CD4-positive, alpha-beta T cell (primary cell): Measurements from ENCODE around the gene NEO1. TPM values are rescaled to one million over a fixed set of nuclear protein-coding genes. Genes with fewer than 3 reads are reported as not detected.

Experiments
- ATAC-seq: fragments of 200-7000 bp; cut with Tn5 transposase; one replicate; pipeline ENCODE4 v1.10.0; 2022; ENCODE audit warnings: mild to moderate bottlenecking; ENCODE audit not compliant: poor library complexity
- CTCF ChIA-PET: fragments of 350-600 bp; sonication (Branson Sonifier 250); formaldehyde crosslinking; loops from one replicate; lab custom pipeline; 2021; ENCODE audit warnings: antibody characterized with exemption, inconsistent platforms; lab: Charles Lee
- POLR2A ChIA-PET: fragments of 350-600 bp; sonication (Branson Sonifier 250); formaldehyde crosslinking; loops from one replicate; lab custom pipeline; 2021; ENCODE audit warnings: antibody characterized with exemption, inconsistent platforms; lab: Charles Lee
- DNase-seq, 14 experiments: peaks; one replicate each; pipeline ENCODE4 v3.0.0-alpha.2; 2013 to 2020; ENCODE audit warnings: mixed read lengths in 2 of 14
- H3K27ac ChIP-seq, 2 donors: one replicate each; pipeline versions ENCODE4 v1.5.1 to v1.7.0; 2013; ENCODE audit warnings: low read length in 2 of 2, low read depth in 1 of 2, mild to moderate bottlenecking in 1 of 2
- H3K27me3 ChIP-seq, 2 experiments: 1 replicate in 1 of 2; 2 replicates in 1 of 2; pipeline versions ENCODE4 v1.6.1 to v1.7.0; 2013; ENCODE audit warnings: low read length in 2 of 2, control low read depth in 1 of 2, mild to moderate bottlenecking in 1 of 2, moderate library complexity in 1 of 2; ENCODE audit not compliant: insufficient read depth in 2 of 2, control insufficient read depth in 1 of 2
- H3K36me3 ChIP-seq: one replicate; pipeline ENCODE4 v1.6.1; 2013; ENCODE audit warnings: low read length, control low read depth; ENCODE audit not compliant: insufficient read depth
- H3K4me1 ChIP-seq: one replicate; pipeline ENCODE4 v1.6.1; 2013; ENCODE audit warnings: low read length, control low read depth; ENCODE audit not compliant: insufficient read depth
- H3K4me3 ChIP-seq: one replicate; pipeline ENCODE4 v1.5.1; 2013; ENCODE audit warnings: mild to moderate bottlenecking, low read length, moderate library complexity
- H3K9me3 ChIP-seq, 2 experiments: 1 replicate in 1 of 2; 2 replicates in 1 of 2; pipeline versions ENCODE4 v1.6.1 to v1.7.0; 2013; ENCODE audit warnings: low read length in 2 of 2, mild to moderate bottlenecking in 2 of 2, control low read depth in 1 of 2, moderate library complexity in 1 of 2; ENCODE audit not compliant: control insufficient read depth in 1 of 2, insufficient read depth in 1 of 2
- H3K27ac Mint-ChIP-seq: one replicate; pipeline ENCODE4 v1.8.0; 2020; ENCODE audit warnings: mixed read lengths
- H3K27me3 Mint-ChIP-seq: one replicate; pipeline ENCODE4 v1.8.0; 2021; ENCODE audit warnings: mixed read lengths
- H3K36me3 Mint-ChIP-seq: one replicate; pipeline ENCODE4 v1.8.0; 2021; ENCODE audit warnings: low read depth, mixed read lengths
- H3K4me1 Mint-ChIP-seq: one replicate; pipeline ENCODE4 v1.8.0; 2021; ENCODE audit warnings: low read depth, mixed read lengths
- H3K4me3 Mint-ChIP-seq: one replicate; pipeline ENCODE4 v1.8.0; 2020; ENCODE audit warnings: mild to moderate bottlenecking, mixed read lengths
- H3K9me3 Mint-ChIP-seq: one replicate; pipeline ENCODE4 v1.8.0; 2020; ENCODE audit warnings: mixed read lengths
- CTCF ChIP-seq: fragments of 200-600 bp; IDR thresholded peaks from one replicate; pipeline ENCODE4 v1.8.0; 2022; ENCODE audit warnings: antibody characterized with exemption, mild to moderate bottlenecking
- intact Hi-C, 2 experiments: fragments of 100-400 bp; cut with DNase I in 1 of 2; cut with micrococcal nuclease in 1 of 2; formaldehyde crosslinking; loops; one replicate each; pipeline versions ENCODE4 v1.15.1 to v1.9.0; 2023 to 2025; cut with DNase I, micrococcal nuclease
- total RNA-seq, 174 experiments: library from RNA in 2 of 174; stranded (reverse) in 2 of 174; gene quantifications; one replicate each; pipeline ENCODE4 v1.2.3 and lab custom pipeline; 2021 to 2026

The NEO1 gene
- total RNA-seq, 2 experiments from 2014 or later, result 6.0 to 8.0 TPM

- Mint-ChIP-seq H3K4me1 (no peaks in the 10 kb centered on the region), H3K4me3 (no peak overlapping the region), H3K9me3 (no peaks in the 10 kb centered on the region), H3K27me3 (peaks cover 10% of the 10 kb centered on the region), H3K36me3 (no peaks in the 10 kb centered on the region), H3K27ac (no peak overlapping the region)
- Histone ChIP-seq H3K4me1 (no peaks in the 10 kb centered on the region), H3K27ac (no peak overlapping the region), H3K4me3 (no peak overlapping the region), H3K36me3 (no peaks in the 10 kb centered on the region), H3K9me3 (peaks cover 0 to 5% of the 10 kb centered on the region in 2 experiments), H3K27me3 (peaks cover 0 to 2% of the 10 kb centered on the region in 2 experiments)
- no peak for TF ChIP-seq CTCF
- ATAC-seq (no peak), DNase-seq (no peak)
- intact Hi-C loops, result no loop called here
- ChIA-PET POLR2A (no interaction called here), CTCF (no interaction called here)
Observed at GRCh38 chr15:73335471-73335870, 283.2 kb downstream of the NEO1 start.

- Histone ChIP-seq H3K9me3 (peaks cover 0 to 14% of the 10 kb centered on the region in 2 experiments), H3K36me3 (no peaks in the 10 kb centered on the region), H3K4me1 (no peaks in the 10 kb centered on the region), H3K27me3 (peaks cover 0 to 2% of the 10 kb centered on the region in 2 experiments), H3K4me3 (no peak overlapping the region), H3K27ac (no peak overlapping the region)
- ATAC-seq (no peak), DNase-seq (no peak)
- Mint-ChIP-seq H3K36me3 (no peaks in the 10 kb centered on the region), H3K27me3 (peaks cover 10% of the 10 kb centered on the region), H3K9me3 (no peaks in the 10 kb centered on the region), H3K4me3 (no peak overlapping the region), H3K27ac (no peak overlapping the region), H3K4me1 (no peaks in the 10 kb centered on the region)
- CTCF ChIA-PET, result no interaction called here
- TF ChIP-seq CTCF, result no peak
- POLR2A ChIA-PET, result no interaction called here
- intact Hi-C loops, result no loop called here
Observed at GRCh38 chr15:73336756-73337155, 284.5 kb downstream of the NEO1 start.

- H3K27me3 Mint-ChIP-seq, result peaks cover 10% of the 10 kb centered on the region
- ChIA-PET CTCF (no interaction called here), POLR2A (no interaction called here)
- Histone ChIP-seq H3K4me3 (no peak overlapping the region), H3K27me3 (peaks cover 0 to 2% of the 10 kb centered on the region in 2 experiments), H3K36me3 (no peaks in the 10 kb centered on the region), H3K27ac (no peak overlapping the region), H3K4me1 (no peaks in the 10 kb centered on the region), H3K9me3 (peaks cover 0 to 18% of the 10 kb centered on the region in 2 experiments)
- H3K9me3 Mint-ChIP-seq, result no peaks in the 10 kb centered on the region
- H3K36me3 Mint-ChIP-seq, result no peaks in the 10 kb centered on the region
- DNase-seq (no peak), ATAC-seq (no peak)
- TF ChIP-seq CTCF, result no peak
- no peak overlapping the region for H3K4me3 Mint-ChIP-seq
- intact Hi-C loops, result no loop called here
- H3K4me1 Mint-ChIP-seq, result no peaks in the 10 kb centered on the region
- H3K27ac Mint-ChIP-seq, result no peak overlapping the region
Observed at GRCh38 chr15:73337187-73337586, 284.9 kb downstream of the NEO1 start.
